Umbilical cord (tissue), 2 donors: ENCODE data around the gene DDAH1. TPM values are rescaled to one million over a fixed set of nuclear protein-coding genes. Genes with fewer than 3 reads are reported as not detected.
"Not testable (repeated sequence)": the region's sequence is repeated elsewhere in the genome, so short reads cannot be mapped to it uniquely, and the experiment has no call there.

Source experiments
- DNase-seq: peaks from one replicate; pipeline ENCODE4 v3.0.0-alpha.2; 2015; ENCODE audit warnings: low spot score
- total RNA-seq: library from RNA; depleted of rRNA; stranded (reverse); fragments of >200 nt; gene quantifications from one replicate; pipeline ENCODE4 v1.2.3, GENCODE V29; 2014; ENCODE audit warnings: low replicate concordance; ENCODE audit not compliant: insufficient read depth

Gene DDAH1
- total RNA-seq, 1 donor from 2014 or later: 57.3 TPM

- no peak for DNase-seq
Measured at GRCh38 chr1:85471558-85471957, 6.6 kb upstream of the DDAH1 start.

GRCh38 chr1:85470130-85470529 is 5.2 kb upstream of the DDAH1 start:
- DNase-seq: not testable (repeated sequence)

GRCh38 chr1:85467929-85468540 is 3.1 kb upstream of the DDAH1 start:
- no peak for DNase-seq

- DNase-seq: no peak
Measured at GRCh38 chr1:85467036-85467435, 2.1 kb upstream of the DDAH1 start.

- DNase-seq: no peak
Measured at GRCh38 chr1:85465786-85466134, 801 bp upstream of the DDAH1 start.

GRCh38 chr1:85464497-85465098 is 361 bp downstream of the DDAH1 start:
- peak; percentile 64 for DNase-seq

- peak; percentile 64 for DNase-seq
Measured at GRCh38 chr1:85463731-85464496, 1.0 kb downstream of the DDAH1 start.

- peak; percentile 83 for DNase-seq
Measured at GRCh38 chr1:85462931-85463649, 1.9 kb downstream of the DDAH1 start.

- no peak for DNase-seq
Measured at GRCh38 chr1:85461216-85461918, 3.6 kb downstream of the DDAH1 start.

- peak; percentile 32 for DNase-seq
Measured at GRCh38 chr1:85460555-85461088, 4.3 kb downstream of the DDAH1 start.

- DNase-seq: peak; percentile 57
Measured at GRCh38 chr1:85459290-85459689, 5.7 kb downstream of the DDAH1 start.

GRCh38 chr1:85454214-85454613 is 10.7 kb downstream of the DDAH1 start:
- no peak for DNase-seq

GRCh38 chr1:85453640-85454194 is 11.2 kb downstream of the DDAH1 start:
- DNase-seq: peak; percentile 78

- peak; percentile 95 for DNase-seq
Measured at GRCh38 chr1:85452948-85453347, 12.0 kb downstream of the DDAH1 start.

GRCh38 chr1:85451236-85451830 is 13.6 kb downstream of the DDAH1 start:
- no peak for DNase-seq

- no peak for DNase-seq
Measured at GRCh38 chr1:85450832-85451231, 14.1 kb downstream of the DDAH1 start.

GRCh38 chr1:85449356-85449755 is 15.6 kb downstream of the DDAH1 start:
- no peak for DNase-seq

- DNase-seq: peak; percentile 64
Measured at GRCh38 chr1:85448358-85448757, 16.6 kb downstream of the DDAH1 start.

GRCh38 chr1:85447006-85447943 is 17.7 kb downstream of the DDAH1 start:
- DNase-seq: peak; percentile 38
